Measurements from ENCODE around the gene SNTA1.

GRCh38 chr20:33442136-33443005, 1.2 kb downstream of the SNTA1 start:
- TF ChIP-seq POLR2AphosphoS5 (IDR thresholded peaks at IDR 0.05) = no peak
- no peak for TF ChIP-seq CTCF (IDR thresholded peaks at IDR 0.05 in 8 of 11, conservative IDR thresholded peaks at IDR 0.05 in 3 of 11)

Data from spleen (tissue), 7 donors.